ENCODE measurements around the gene PRODH2.
"Not testable (repeated sequence)": the region's sequence is repeated elsewhere in the genome, so short reads cannot be mapped to it uniquely, and the experiment has no call there.

Gene PRODH2

DNA sequence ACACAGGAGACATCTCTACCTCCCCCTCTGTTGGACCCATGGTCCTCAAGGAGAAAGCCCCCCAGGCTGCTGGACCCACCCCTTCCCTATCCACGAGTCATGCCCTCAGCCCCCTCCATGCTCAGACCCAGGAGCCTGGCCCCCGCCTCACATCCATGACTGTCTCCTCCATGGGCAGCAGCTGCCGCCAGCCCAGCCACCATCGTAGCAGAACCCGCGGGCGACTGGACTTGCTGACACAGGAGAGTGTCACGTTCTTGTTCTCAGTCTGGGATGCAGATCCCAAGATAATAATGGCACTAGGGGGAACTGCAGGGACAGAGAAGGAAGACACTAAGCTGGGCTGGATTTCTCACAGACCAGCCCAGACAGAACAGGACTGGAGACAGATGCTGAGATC lies 35.8 kb upstream of the PRODH2 start:
- in situ Hi-C loops (cut with MboI; ENCODE audit: low sequenced_read_pairs), result no loop called here
- no peak for DNase-seq (ENCODE audit: low spot score in 2 of 2)
- Histone ChIP-seq H3K4me1 (no peaks in the 10 kb centered on the region; the same call in none of the 2 replicates), H3K9me3 (no peaks in the 10 kb centered on the region), H3K36me3 (replicated peaks) (no peaks in the 10 kb centered on the region), H3K4me3 (no peak overlapping the region), H3K27me3 (ENCODE audit: low read depth) (no peaks in the 10 kb centered on the region)

DNA sequence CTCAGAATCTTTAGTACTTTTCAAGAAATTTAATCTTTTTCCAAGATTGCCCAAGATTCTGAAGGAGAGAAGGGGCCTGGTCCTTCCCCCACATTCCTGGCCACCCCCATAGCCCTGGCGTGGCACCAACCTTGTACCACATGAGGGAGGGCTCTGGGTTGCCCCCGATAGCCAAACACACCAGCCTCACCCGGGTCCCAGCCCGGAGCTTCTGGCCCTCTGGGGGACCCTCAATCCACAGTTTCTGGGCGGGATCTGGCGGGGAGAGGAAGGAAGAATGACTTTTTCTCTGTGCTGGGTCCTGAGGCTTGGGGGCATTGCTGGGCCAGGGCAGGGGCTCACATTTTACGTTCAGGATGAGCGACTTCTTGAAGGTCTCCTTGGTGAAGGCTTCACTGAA lies 35.3 kb upstream of the PRODH2 start:
- Histone ChIP-seq H3K27me3 (ENCODE audit: low read depth) (no peaks in the 10 kb centered on the region), H3K4me3 (no peak overlapping the region), H3K9me3 (no peaks in the 10 kb centered on the region), H3K36me3 (replicated peaks) (no peaks in the 10 kb centered on the region), H3K4me1 (no peaks in the 10 kb centered on the region; the same call in none of the 2 replicates)
- no peak for DNase-seq (ENCODE audit: low spot score in 2 of 2)
- in situ Hi-C loops (cut with MboI; ENCODE audit: low sequenced_read_pairs), result no loop called here

DNA sequence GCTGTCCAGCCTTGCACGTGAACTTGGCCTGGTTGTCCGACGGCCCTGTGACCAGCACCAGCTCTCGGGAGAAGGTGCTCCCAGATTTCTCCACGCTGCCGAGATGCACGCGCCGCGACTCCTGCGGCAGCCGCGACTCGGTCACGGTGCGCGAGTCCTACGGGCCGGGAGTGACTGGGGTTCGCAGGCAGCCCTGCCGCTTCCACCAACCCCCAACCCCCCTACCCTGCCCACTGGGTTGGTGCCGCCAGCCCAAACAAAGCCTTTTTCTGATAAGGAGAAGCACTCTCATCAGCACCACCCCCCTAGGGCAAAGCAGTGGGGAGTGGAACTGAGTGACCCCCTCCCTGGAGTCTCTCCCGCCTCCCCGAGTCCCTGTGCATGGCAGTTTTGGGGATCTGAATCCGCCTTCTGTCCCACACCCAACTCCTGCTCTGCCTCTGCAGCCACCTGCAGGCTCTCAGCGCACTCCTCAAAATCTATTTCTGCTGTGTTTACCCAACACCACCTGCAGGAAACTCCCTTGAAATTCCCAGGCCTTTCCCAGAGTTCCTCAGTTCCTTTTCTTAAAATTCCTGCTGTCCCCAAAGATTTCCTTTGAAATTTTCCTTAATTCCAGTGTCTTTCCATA lies 33.5 kb upstream of the PRODH2 start:
- Histone ChIP-seq H3K4me3 (peak overlapping the region; percentile 17; the same call in 1 of the 2 replicates), H3K36me3 (replicated peaks) (no peaks in the 10 kb centered on the region), H3K4me1 (no peaks in the 10 kb centered on the region; the same call in none of the 2 replicates), H3K27me3 (ENCODE audit: low read depth) (no peaks in the 10 kb centered on the region), H3K9me3 (no peaks in the 10 kb centered on the region)
- DNase-seq (ENCODE audit: low spot score in 2 of 2), result no peak
- in situ Hi-C loops (cut with MboI; ENCODE audit: low sequenced_read_pairs), result no loop called here

DNA sequence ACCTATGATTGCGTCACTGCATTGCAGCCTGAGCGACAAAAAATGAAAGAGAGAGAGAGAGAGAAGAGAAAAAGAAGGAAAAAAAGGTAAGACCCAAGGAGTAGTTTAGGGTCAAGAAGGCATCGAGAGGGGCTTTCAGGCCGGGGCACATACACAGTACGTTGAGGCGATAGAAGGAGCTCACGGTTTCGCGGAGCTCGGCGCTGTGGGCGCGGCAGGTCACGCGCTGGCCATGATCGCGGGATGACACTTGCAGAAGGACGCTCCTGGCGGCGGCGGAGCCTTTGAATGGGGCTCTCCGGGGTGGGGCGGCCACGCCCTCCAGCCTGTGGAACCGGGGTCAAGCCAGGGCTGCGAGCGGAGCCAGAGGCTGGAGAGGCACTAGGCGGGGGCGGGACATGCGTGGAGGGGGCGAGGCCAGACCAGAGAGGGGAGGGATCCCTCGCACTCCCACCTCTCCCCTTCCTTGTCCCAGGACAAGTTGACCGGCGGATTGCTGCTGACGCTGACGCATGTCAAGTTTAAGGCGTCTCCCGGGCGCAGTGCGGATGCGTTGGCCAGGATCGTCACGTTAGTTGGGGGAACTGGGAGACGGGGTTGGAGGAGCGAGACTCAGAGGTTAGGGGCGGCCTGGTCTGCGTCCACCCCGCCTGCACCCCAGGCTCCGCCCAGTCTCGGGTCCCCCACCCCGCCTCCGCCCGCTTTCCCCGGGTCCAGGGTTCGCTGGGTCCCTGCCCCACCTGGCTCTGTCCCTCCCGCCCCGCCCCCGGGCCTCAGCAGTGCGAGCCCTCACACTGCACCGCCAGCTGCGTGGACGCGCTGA lies 32.8 kb upstream of the PRODH2 start:
- peak overlapping the region; percentile 17 for H3K4me3 ChIP-seq
- in situ Hi-C loops (cut with MboI; ENCODE audit: low sequenced_read_pairs), result no loop called here

DNA sequence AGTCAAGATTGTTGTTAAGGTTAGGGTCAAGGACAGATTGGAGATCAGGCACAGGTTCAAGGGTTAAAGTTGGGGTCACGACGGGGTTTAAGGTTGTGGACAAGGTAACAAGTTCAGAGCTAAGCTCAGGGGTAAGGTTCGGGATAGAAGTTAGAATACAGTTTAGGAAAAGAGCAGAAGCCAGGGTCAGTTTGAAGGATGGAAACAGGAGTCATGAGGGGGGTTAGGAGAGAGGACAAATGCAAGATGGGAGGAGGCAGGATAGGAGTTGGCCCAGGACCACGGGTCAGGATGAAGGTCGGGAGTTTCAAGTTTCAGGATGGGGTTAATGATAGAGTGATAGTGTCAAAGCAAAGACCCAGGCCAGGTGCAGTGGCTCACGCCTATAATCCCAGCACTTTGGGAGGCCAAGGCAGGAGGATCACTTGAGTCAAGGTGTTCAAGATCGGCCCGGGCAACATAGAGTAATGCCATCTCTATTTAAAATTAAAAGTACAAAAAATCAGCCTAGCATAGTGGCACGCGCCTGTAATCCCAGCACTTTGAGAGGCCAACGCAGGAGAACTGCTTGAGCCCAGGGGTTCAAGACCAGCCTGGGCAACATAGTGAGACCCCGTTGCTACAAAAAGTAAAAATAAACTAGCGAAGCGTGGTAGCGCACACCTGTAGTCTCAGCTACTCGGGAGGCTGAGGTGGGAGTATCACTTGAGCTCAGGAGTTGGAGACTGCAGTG lies 32.0 kb upstream of the PRODH2 start:
- H3K4me3 ChIP-seq, result no peak overlapping the region
- no peaks in the 10 kb centered on the region for H3K9me3 ChIP-seq
- no peak for DNase-seq (ENCODE audit: low spot score in 2 of 2)
- in situ Hi-C loops (cut with MboI; ENCODE audit: low sequenced_read_pairs), result no loop called here
- no peaks in the 10 kb centered on the region for H3K36me3 ChIP-seq (replicated peaks)
- H3K27me3 ChIP-seq (ENCODE audit: low read depth), result no peaks in the 10 kb centered on the region
- no peaks in the 10 kb centered on the region; the same call in none of the 2 replicates for H3K4me1 ChIP-seq

More for the DNA sequence above, 32.8 kb upstream of the PRODH2 start:
- H3K9me3 ChIP-seq, result no peaks in the 10 kb centered on the region
- H3K36me3 ChIP-seq (replicated peaks), result no peaks in the 10 kb centered on the region
- no peaks in the 10 kb centered on the region; the same call in none of the 2 replicates for H3K4me1 ChIP-seq
- no peaks in the 10 kb centered on the region for H3K27me3 ChIP-seq (ENCODE audit: low read depth)
- peak; percentile 13 to 75 for DNase-seq (ENCODE audit: low spot score in 2 of 2)

DNA sequence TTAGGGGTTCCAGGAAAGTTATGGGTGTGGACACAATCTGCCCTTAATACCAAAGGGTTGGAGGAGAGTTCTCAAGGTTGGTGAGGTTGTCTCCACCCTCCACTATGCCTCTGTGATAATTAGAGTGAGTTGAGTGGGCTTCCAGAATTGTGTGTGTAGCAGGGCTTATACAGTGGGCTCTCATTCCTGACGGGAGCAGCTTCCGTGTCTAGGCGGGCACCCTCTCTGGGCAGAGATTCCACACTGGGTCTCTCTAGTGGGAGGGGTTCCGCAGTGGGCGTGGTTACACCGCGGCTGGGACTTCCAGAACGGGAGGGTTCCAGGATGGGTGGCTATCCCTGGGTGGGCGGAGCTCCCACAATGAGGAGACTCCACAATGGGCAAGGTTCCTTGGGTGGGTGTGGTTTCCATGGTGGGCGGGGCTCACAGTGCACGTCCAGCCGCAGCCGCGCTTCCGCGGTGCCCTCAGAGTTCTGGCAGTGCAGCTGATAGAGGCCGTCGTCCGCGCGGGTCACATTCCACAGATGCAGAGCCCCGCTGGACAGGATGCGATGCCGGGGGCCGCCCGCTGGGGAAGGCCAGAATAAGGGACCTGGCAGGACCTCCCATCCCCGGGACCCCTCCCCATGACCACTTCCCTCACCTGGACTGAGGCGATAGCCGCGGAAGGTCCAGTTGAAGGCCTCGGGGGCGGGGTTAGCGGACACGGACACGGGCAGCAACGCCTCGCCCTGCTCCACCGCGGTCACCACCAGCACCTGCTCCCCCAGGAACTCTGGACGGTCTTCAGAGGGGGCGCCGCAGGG lies 31.2 kb upstream of the PRODH2 start:
- DNase-seq (ENCODE audit: low spot score in 2 of 2), result peak; percentile 16 to 88
- no peak overlapping the region for H3K4me3 ChIP-seq
- no peaks in the 10 kb centered on the region for H3K9me3 ChIP-seq
- H3K4me1 ChIP-seq, result no peaks in the 10 kb centered on the region; the same call in none of the 2 replicates
- no peaks in the 10 kb centered on the region for H3K36me3 ChIP-seq (replicated peaks)
- no peaks in the 10 kb centered on the region for H3K27me3 ChIP-seq (ENCODE audit: low read depth)
- in situ Hi-C loops (cut with MboI; ENCODE audit: low sequenced_read_pairs), result no loop called here

DNA sequence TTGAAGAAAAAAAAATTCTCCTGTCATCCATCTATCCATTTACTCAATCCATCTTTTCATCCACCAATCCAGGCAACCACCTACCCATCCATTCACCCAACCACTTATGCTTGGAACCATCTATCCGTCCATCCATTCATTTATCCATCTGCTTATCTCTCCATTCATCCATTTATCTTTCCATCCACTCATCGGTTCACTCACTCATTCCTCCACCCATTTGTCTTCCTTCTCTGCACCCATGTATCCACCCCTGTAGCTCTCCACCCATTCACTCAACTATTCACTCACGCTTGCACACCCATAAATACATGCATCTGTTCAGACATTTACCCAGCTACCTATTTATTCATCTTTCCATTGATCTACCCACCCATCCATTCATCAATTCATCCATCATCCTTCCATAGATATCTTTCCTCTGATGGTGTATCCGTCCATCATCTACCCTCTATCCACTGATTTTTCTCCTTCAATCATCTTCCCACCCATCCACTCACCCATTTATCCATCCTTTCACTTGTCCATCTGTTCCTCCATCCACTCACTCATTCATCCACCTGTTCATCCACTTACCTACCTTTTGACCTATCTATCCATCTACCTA lies 30.1 kb upstream of the PRODH2 start:
- DNase-seq (ENCODE audit: low spot score in 2 of 2), result no peak
- Histone ChIP-seq H3K9me3 (no peaks in the 10 kb centered on the region), H3K27me3 (ENCODE audit: low read depth) (no peaks in the 10 kb centered on the region), H3K4me3 (no peak overlapping the region), H3K36me3 (replicated peaks) (no peaks in the 10 kb centered on the region), H3K4me1 (no peaks in the 10 kb centered on the region; the same call in none of the 2 replicates)
- in situ Hi-C loops (cut with MboI; ENCODE audit: low sequenced_read_pairs), result no loop called here

DNA sequence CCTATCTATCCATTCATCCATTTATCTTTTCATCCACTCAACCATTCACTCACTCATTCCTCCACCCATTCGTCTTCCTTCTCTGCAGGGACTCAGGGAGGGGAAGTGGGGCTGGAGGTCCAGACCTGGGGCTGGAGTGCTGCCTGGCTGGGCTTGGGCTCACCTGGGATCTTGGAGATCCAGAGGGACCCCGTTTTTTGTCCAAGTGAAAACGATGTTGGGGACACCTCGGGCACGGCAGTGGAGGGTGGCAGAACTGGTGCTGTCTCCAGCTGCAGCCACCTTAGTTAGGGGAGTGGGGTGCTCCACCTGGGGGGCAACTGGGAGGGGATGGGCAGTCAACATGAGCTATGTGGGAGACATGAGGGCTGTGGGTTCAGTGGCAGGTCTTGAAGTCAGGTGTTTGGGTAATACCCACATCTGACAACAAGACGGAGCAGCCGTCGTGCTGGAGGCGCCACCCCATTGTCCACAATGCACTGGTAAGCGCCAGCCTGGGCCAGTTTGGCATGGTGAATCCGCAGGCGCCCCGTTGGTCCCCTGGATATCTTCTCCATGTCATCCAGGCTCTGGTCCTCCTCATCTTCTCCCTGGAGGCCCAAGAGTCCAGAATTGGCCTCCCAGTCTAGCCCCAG lies 29.4 kb upstream of the PRODH2 start:
- in situ Hi-C loops (cut with MboI; ENCODE audit: low sequenced_read_pairs), result no loop called here
- Histone ChIP-seq H3K9me3 (no peaks in the 10 kb centered on the region), H3K36me3 (replicated peaks) (no peaks in the 10 kb centered on the region), H3K4me3 (no peak overlapping the region), H3K27me3 (ENCODE audit: low read depth) (no peaks in the 10 kb centered on the region), H3K4me1 (no peaks in the 10 kb centered on the region; the same call in none of the 2 replicates)
- no peak for DNase-seq (ENCODE audit: low spot score in 2 of 2)

DNA sequence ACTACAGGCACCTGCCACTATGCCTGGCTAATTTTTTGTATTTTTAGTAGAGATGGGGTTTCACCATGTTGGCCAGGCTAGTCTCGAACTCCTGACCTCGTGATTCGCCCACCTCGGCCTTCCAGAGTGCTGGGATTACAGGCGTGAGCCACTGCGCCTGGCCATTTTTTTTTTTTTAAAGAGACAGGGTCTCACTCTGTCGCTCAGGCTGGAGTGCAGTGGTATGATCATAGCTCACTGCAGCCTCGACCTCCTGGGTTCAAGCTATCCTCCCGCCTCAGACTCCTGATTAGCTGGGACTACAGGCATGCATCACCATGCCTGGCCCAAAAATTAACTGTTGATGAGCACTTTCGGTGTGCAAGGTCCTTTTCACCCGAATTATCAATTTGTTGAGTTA lies 23.5 kb upstream of the PRODH2 start:
- in situ Hi-C loops (cut with MboI; ENCODE audit: low sequenced_read_pairs), result not testable (repeated sequence)

DNA sequence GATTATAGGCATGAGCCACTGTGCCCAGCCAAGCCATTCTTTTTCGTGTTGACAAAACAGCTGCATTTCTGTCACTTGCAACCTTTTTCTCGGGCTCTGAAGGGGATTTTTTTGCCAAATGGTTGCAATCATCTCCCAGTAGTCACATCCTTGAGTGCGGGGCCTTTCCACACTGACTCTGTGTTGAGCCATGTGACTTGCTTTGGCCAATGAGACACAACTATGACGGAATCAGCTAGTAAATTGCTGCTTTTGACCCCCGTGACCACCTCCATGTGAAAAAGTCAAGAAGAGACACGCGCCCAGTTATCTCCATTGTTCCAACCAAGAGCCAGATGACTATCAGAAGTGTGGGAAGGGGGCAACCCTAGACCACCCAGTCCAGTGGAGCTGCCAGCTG lies 21.3 kb upstream of the PRODH2 start:
- peaks cover 31% of the 10 kb centered on the region for H3K27me3 ChIP-seq (ENCODE audit: low read depth)
- no peaks in the 10 kb centered on the region for H3K36me3 ChIP-seq (replicated peaks)
- no peaks in the 10 kb centered on the region for H3K4me1 ChIP-seq
- H3K9me3 ChIP-seq, result no peaks in the 10 kb centered on the region
- no peak overlapping the region for H3K4me3 ChIP-seq
- in situ Hi-C loops (cut with MboI; ENCODE audit: low sequenced_read_pairs), result no loop called here
- no peak for DNase-seq (ENCODE audit: low spot score in 2 of 2)

More for the DNA sequence above, 23.5 kb upstream of the PRODH2 start:
- H3K36me3 ChIP-seq (replicated peaks); H3K9me3 ChIP-seq; DNase-seq (ENCODE audit: low spot score in 2 of 2); H3K4me3 ChIP-seq; H3K4me1 ChIP-seq: not testable (repeated sequence)
- peaks cover 21% of the 10 kb centered on the region for H3K27me3 ChIP-seq (ENCODE audit: low read depth)

DNA sequence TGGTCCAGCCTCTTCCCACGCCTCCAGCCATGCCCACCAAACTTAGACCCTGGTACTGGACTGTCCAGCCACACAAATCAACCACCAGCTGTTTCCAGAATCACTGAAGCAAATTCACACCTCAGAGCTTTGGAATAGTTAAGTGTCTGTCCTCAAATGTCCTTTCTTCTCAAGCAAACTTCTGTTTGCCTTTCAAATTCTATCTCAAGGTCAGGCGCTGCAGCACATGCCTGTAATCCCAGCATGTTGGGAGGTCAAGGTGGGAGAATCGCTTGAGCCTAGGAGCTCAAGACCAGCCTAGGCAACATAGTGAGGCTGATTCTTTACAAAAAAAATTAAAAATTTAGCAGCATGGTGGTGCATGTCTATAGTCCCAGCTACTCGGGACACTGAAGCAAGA lies 19.4 kb upstream of the PRODH2 start:
- no peak for DNase-seq (ENCODE audit: low spot score in 2 of 2)
- Histone ChIP-seq H3K4me3 (no peak overlapping the region), H3K4me1 (no peaks in the 10 kb centered on the region), H3K36me3 (replicated peaks) (no peaks in the 10 kb centered on the region), H3K27me3 (ENCODE audit: low read depth) (peaks cover 33% of the 10 kb centered on the region), H3K9me3 (no peaks in the 10 kb centered on the region)
- in situ Hi-C loops (cut with MboI; ENCODE audit: low sequenced_read_pairs), result no loop called here

DNA sequence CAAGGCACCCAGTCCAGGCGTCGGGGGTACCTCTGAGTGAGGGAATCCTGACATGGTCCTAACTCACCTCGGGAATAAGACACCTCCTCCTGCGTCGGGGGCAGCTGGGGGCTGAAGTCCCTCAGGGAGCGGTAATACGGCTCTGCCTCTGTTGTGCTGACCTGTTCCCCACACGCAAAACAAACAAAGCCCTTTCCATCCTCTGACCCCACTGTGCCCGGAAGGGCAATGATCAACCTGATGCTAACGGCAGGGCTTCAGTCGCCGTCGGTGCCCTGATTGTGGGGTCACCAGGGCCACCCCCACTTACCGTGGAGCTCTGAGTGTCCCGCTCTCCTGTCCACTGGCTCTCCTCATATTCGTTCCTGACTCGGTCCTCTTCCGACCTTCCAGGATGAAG lies 18.3 kb upstream of the PRODH2 start:
- in situ Hi-C loops (cut with MboI; ENCODE audit: low sequenced_read_pairs), result no loop called here
- Histone ChIP-seq H3K27me3 (ENCODE audit: low read depth) (peaks cover 34% of the 10 kb centered on the region), H3K36me3 (replicated peaks) (no peaks in the 10 kb centered on the region), H3K9me3 (no peaks in the 10 kb centered on the region), H3K4me1 (no peaks in the 10 kb centered on the region), H3K4me3 (no peak overlapping the region)
- no peak for DNase-seq (ENCODE audit: low spot score in 2 of 2)

Measured in HAP-1 (cell line).